Astrocyte (in vitro differentiated cells and primary cell): ENCODE measurements around the gene LRRC2. TPM values are rescaled to one million over a fixed set of nuclear protein-coding genes. Genes with fewer than 3 reads are reported as not detected.
A peak's percentile ranks its signal among the peaks of the same experiment; 100 is the strongest.

Experiments used
- DNase-seq: peaks from one replicate; pipeline ENCODE4 v3.0.0-alpha.2; 2010; ENCODE audit warnings: low read depth
- FAIRE-seq: peaks from 2 replicates; lab custom pipeline; 2011; peaks lifted over from hg19 to GRCh38; lab: Jason Lieb, UNC
- H2AFZ ChIP-seq: 2 replicates; pipeline ENCODE4 v1.6.0; 2012; ENCODE audit warnings: low read depth, low read length, inconsistent platforms
- H3K27ac ChIP-seq: 2 replicates; pipeline ENCODE4 v1.5.1; 2011; ENCODE audit warnings: low read depth, low read length, inconsistent platforms
- H3K27me3 ChIP-seq: 2 replicates; pipeline ENCODE4 v1.6.0; 2011; ENCODE audit warnings: low read length, inconsistent platforms; ENCODE audit not compliant: insufficient read depth
- H3K36me3 ChIP-seq: 2 replicates; pipeline ENCODE4 v1.5.1; 2011; ENCODE audit warnings: low read length, inconsistent platforms; ENCODE audit not compliant: insufficient read depth
- H3K4me1 ChIP-seq: 2 replicates; pipeline ENCODE4 v1.5.1; 2011; ENCODE audit warnings: low read length, inconsistent platforms; ENCODE audit not compliant: insufficient read depth
- H3K4me2 ChIP-seq: 2 replicates; pipeline ENCODE4 v1.6.0; 2012; ENCODE audit warnings: low read length, inconsistent platforms
- H3K4me3 ChIP-seq: 2 replicates; pipeline ENCODE4 v1.5.1; 2011; ENCODE audit warnings: low read depth, mild to moderate bottlenecking, low read length, inconsistent platforms; ENCODE audit not compliant: insufficient read depth
- H3K79me2 ChIP-seq: 2 replicates; pipeline ENCODE4 v1.6.0; 2012; ENCODE audit warnings: mild to moderate bottlenecking, low read length, inconsistent platforms; ENCODE audit not compliant: insufficient read depth
- H3K9ac ChIP-seq: 2 replicates; pipeline ENCODE4 v1.6.0; 2012; ENCODE audit warnings: mild to moderate bottlenecking, low read length, inconsistent platforms
- H3K9me3 ChIP-seq: 2 replicates; pipeline ENCODE4 v1.5.1; 2012; ENCODE audit warnings: low read depth, mild to moderate bottlenecking, low read length, inconsistent platforms; ENCODE audit not compliant: insufficient read depth
- H4K20me1 ChIP-seq: 2 replicates; pipeline ENCODE4 v1.6.0; 2012; ENCODE audit warnings: low read length, inconsistent platforms; ENCODE audit not compliant: insufficient read depth
- H3K27ac Mint-ChIP-seq: one replicate; pipeline ENCODE4 v1.8.0; 2021; ENCODE audit warnings: mild to moderate bottlenecking, mixed read lengths; ENCODE audit not compliant: unreplicated experiment
- H3K27me3 Mint-ChIP-seq: one replicate; pipeline ENCODE4 v1.8.0; 2021; ENCODE audit warnings: low read depth, mixed read lengths; ENCODE audit not compliant: unreplicated experiment
- H3K36me3 Mint-ChIP-seq: one replicate; pipeline ENCODE4 v1.8.0; 2021; ENCODE audit warnings: low read depth, mixed read lengths; ENCODE audit not compliant: unreplicated experiment
- H3K4me1 Mint-ChIP-seq: one replicate; pipeline ENCODE4 v1.8.0; 2021; ENCODE audit warnings: low read depth, mixed read lengths; ENCODE audit not compliant: unreplicated experiment
- H3K4me3 Mint-ChIP-seq: one replicate; pipeline ENCODE4 v1.8.0; 2021; ENCODE audit warnings: mild to moderate bottlenecking, moderate library complexity, mixed read lengths; ENCODE audit not compliant: unreplicated experiment
- H3K9me3 Mint-ChIP-seq: one replicate; pipeline ENCODE4 v1.8.0; 2021; ENCODE audit warnings: mild to moderate bottlenecking, mixed read lengths; ENCODE audit not compliant: unreplicated experiment
- EZH2 ChIP-seq: IDR thresholded peaks from 2 replicates; pipeline ENCODE4 v1.6.1; 2012; ENCODE audit warnings: mild to moderate bottlenecking, low read length, inconsistent platforms; ENCODE audit not compliant: insufficient read depth
- total RNA-seq: library from RNA; stranded (reverse); gene quantifications from 2 replicates; pipeline ENCODE4 v1.2.1, GENCODE V29; 2021
- TF ChIP-seq, protein P1 (sequence below): IDR thresholded peaks from 2 replicates; pipeline ENCODE4 v1.5.1; 2011; ENCODE audit warnings: low read depth, mild to moderate bottlenecking, inconsistent platforms, low read length, moderate library complexity; ENCODE audit not compliant: insufficient read depth

Gene LRRC2
- total RNA-seq, 1 donor from 2014 or later = 0.32 TPM

DNA sequence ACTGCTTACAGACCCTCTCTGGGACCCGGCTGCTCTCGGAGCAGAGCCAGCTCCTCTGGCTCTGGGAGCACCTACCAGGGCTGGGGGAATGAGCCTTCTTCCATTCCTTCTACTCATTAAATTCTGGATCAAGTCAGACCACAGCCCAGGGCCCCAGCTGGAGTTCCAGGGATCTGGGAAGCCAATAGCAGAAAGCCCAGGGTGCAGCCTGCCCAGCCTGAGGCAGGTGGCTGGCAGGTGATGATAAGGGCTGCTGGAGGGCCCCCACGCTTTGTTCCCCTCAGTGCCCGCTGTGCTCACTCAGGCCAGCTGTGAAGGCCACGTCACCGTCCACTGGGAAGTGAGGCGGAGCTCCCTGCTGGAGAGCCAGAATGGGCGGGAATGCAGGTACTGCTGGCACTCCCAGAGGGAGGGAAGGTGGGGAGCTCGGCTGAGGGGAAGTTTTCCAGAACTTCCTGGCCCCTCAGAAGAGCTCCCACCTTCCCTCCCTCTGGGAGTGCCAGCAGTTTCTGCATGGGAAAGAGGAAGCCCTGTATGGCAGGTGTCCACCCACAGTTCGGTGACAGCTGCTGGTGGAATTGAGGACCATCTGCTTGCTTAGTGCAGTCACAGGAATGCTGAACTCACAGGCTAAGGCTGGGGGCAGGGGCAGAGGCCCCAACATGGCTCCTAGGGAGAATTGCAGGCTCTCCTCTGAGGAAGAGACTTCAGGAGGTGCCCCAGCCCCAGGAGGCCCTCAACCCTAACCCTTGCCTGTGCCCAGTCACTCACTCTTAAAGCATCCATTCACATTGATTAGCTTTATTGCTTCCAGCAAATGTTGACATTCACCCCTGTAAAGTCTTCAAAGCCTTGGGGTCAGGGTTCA, 81.0 kb downstream of the LRRC2 start:
- no peak overlapping the region for H3K4me3 ChIP-seq
- Mint-ChIP-seq H3K4me3 (no peak overlapping the region), H3K27me3 (peaks cover 10% of the 10 kb centered on the region), H3K4me1 (peaks cover 19% of the 10 kb centered on the region), H3K9me3 (no peaks in the 10 kb centered on the region), H3K36me3 (no peaks in the 10 kb centered on the region), H3K27ac (no peak overlapping the region)
- no peak for DNase-seq
- no peak overlapping the region for H3K27ac ChIP-seq
- H3K36me3 ChIP-seq = no peaks in the 10 kb centered on the region
- no peak overlapping the region for H2AFZ ChIP-seq
- no peaks in the 10 kb centered on the region for H3K79me2 ChIP-seq
- TF ChIP-seq, protein P1, sequence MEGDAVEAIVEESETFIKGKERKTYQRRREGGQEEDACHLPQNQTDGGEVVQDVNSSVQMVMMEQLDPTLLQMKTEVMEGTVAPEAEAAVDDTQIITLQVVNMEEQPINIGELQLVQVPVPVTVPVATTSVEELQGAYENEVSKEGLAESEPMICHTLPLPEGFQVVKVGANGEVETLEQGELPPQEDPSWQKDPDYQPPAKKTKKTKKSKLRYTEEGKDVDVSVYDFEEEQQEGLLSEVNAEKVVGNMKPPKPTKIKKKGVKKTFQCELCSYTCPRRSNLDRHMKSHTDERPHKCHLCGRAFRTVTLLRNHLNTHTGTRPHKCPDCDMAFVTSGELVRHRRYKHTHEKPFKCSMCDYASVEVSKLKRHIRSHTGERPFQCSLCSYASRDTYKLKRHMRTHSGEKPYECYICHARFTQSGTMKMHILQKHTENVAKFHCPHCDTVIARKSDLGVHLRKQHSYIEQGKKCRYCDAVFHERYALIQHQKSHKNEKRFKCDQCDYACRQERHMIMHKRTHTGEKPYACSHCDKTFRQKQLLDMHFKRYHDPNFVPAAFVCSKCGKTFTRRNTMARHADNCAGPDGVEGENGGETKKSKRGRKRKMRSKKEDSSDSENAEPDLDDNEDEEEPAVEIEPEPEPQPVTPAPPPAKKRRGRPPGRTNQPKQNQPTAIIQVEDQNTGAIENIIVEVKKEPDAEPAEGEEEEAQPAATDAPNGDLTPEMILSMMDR = no peak
- TF ChIP-seq EZH2 = no peak
- FAIRE-seq = no peak
- H3K27me3 ChIP-seq = no peaks in the 10 kb centered on the region
- no peaks in the 10 kb centered on the region for H4K20me1 ChIP-seq
- no peak overlapping the region for H3K9ac ChIP-seq
- H3K4me2 ChIP-seq = no peak overlapping the region
- H3K9me3 ChIP-seq = no peaks in the 10 kb centered on the region
- peaks cover 21% of the 10 kb centered on the region for H3K4me1 ChIP-seq

DNA sequence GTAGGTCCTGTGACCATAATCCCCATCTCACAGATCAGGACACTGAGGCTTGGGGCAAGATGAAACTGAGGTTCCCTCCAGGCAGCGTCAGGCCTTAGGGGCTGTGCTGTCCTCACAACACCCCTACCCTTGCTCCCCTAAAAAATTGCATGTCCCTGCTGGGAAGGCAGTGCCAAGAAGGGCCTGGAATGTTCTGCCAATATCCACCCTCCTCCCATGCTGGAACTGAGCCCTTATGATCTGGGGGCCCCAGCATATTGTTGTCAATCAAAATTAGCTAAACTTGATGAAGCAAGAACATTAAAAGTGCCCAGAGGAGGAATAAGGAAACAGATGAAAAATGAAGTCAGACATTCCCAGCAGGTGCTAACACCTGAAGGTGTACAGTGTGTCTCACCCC, 81.7 kb downstream of the LRRC2 start:
- no peak overlapping the region for H2AFZ ChIP-seq
- FAIRE-seq (no peak), DNase-seq (no peak)
- no peaks in the 10 kb centered on the region for H3K9me3 ChIP-seq
- H3K27me3 ChIP-seq = no peaks in the 10 kb centered on the region
- peaks cover 14% of the 10 kb centered on the region for H3K4me1 ChIP-seq
- no peak overlapping the region for H3K4me3 ChIP-seq
- Mint-ChIP-seq H3K36me3 (no peaks in the 10 kb centered on the region), H3K27me3 (peaks cover 13% of the 10 kb centered on the region), H3K4me1 (peaks cover 18% of the 10 kb centered on the region), H3K27ac (no peak overlapping the region), H3K4me3 (no peak overlapping the region), H3K9me3 (no peaks in the 10 kb centered on the region)
- no peaks in the 10 kb centered on the region for H4K20me1 ChIP-seq
- H3K79me2 ChIP-seq = no peaks in the 10 kb centered on the region
- no peak for TF ChIP-seq EZH2
- TF ChIP-seq, protein P1 = no peak
- no peak overlapping the region for H3K27ac ChIP-seq
- no peak overlapping the region for H3K4me2 ChIP-seq
- no peak overlapping the region for H3K9ac ChIP-seq
- no peaks in the 10 kb centered on the region for H3K36me3 ChIP-seq

DNA sequence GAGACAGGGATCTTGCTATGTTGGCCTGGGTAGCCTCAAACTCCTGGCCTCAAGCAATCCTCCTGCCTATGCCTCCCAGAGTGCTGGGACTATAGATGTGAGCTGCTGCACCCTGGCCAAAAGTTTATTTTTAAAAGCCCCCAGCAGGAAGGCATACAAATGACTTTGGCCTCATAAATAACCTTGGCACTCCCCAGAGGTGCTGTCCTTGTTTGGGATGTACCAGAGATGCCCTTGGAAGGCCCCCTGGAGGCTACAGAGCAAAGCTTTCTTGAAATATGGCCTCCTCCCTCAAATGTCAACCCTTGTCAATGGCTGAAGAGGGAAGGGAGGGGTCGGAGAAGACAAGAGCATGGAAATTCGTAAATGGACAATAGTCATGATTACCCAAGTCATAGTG, 82.3 kb downstream of the LRRC2 start:
- H3K4me3 ChIP-seq = no peak overlapping the region
- no peaks in the 10 kb centered on the region for H3K36me3 Mint-ChIP-seq
- H3K4me1 ChIP-seq = peaks cover 9% of the 10 kb centered on the region
- H3K4me3 Mint-ChIP-seq = no peak overlapping the region
- no peak overlapping the region for H3K9ac ChIP-seq
- no peaks in the 10 kb centered on the region for H3K79me2 ChIP-seq
- no peaks in the 10 kb centered on the region for H3K9me3 Mint-ChIP-seq
- H3K4me1 Mint-ChIP-seq = peaks cover 17% of the 10 kb centered on the region
- no peaks in the 10 kb centered on the region for H3K27me3 ChIP-seq
- H3K27ac Mint-ChIP-seq = peak overlapping the region; percentile 47
- FAIRE-seq = no peak
- H3K36me3 ChIP-seq = no peaks in the 10 kb centered on the region
- H3K4me2 ChIP-seq = no peak overlapping the region
- H4K20me1 ChIP-seq = no peaks in the 10 kb centered on the region
- TF ChIP-seq, protein P1 = no peak
- no peak for TF ChIP-seq EZH2
- H3K9me3 ChIP-seq = no peaks in the 10 kb centered on the region
- no peak for DNase-seq
- peaks cover 12% of the 10 kb centered on the region for H3K27me3 Mint-ChIP-seq
- no peak overlapping the region for H3K27ac ChIP-seq
- no peak overlapping the region for H2AFZ ChIP-seq
